Measurements from ENCODE around the gene MMP15.

DNA sequence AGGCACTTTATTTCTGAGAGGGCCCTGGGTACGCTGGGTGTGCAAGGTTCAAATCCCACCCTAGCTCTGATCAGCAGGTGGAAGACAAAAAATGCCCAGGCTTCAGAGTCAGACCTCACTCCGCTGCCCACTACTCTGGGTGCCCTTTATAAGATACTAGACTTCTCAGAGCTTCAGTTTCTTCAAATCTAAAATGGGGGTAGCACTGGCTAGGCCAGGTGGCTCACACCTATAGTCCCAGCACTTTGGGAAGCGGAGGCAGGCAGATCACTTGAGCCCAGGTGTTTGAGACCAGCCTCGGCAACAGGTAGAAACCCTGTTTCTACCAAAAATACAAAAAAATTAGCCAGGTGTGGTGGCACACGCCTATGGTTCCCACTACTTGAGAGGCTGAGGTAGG is 22.6 kb upstream of the MMP15 start:
- TF ChIP-seq, protein P1, sequence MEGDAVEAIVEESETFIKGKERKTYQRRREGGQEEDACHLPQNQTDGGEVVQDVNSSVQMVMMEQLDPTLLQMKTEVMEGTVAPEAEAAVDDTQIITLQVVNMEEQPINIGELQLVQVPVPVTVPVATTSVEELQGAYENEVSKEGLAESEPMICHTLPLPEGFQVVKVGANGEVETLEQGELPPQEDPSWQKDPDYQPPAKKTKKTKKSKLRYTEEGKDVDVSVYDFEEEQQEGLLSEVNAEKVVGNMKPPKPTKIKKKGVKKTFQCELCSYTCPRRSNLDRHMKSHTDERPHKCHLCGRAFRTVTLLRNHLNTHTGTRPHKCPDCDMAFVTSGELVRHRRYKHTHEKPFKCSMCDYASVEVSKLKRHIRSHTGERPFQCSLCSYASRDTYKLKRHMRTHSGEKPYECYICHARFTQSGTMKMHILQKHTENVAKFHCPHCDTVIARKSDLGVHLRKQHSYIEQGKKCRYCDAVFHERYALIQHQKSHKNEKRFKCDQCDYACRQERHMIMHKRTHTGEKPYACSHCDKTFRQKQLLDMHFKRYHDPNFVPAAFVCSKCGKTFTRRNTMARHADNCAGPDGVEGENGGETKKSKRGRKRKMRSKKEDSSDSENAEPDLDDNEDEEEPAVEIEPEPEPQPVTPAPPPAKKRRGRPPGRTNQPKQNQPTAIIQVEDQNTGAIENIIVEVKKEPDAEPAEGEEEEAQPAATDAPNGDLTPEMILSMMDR (IDR thresholded peaks at IDR 0.05) = no peak
- TF ChIP-seq POLR2A (IDR thresholded peaks at IDR 0.05) (no peak), EP300 (IDR thresholded peaks at IDR 0.05) (no peak)
